Sciatic nerve (tissue), 2 donors: ENCODE results near the gene GANAB. TPM values are rescaled to one million over a fixed set of nuclear protein-coding genes. Genes with fewer than 3 reads are reported as not detected.

Experiments used
- ATAC-seq: fragments of 200-7000 bp; cut with Tn5 transposase; one replicate; pipeline ENCODE4 v1.9.1; 2020; ENCODE audit warnings: mild to moderate bottlenecking, moderate library complexity
- DNase-seq: peaks from one replicate; pipeline ENCODE4 v3.0.0-alpha.2; 2020; ENCODE audit warnings: low spot score
- intact Hi-C: fragments of 100-400 bp; cut with DNase I; formaldehyde crosslinking; loops from one replicate; pipeline ENCODE4 v1.14.2; 2022
- total RNA-seq: library from RNA; stranded (reverse); fragmentation: NEBNext Ultra II Directional; extraction: Animal tissue kit (Norgen Biotek cat#: 25700); gene quantifications from one replicate; pipeline ENCODE4 v1.2.1, GENCODE V29; 2021
- donor health status: DM: no; HTN: no; CAD: no.
- donor health status: DM: no; HTN: no; CAD: no.

Gene GANAB
- total RNA-seq, 1 donor from 2014 or later = 219 TPM

- no peak for ATAC-seq
- intact Hi-C loops = no loop called here
- no peak for DNase-seq
Measured at GRCh38 chr11:62605902-62606301, 40.5 kb downstream of the GANAB start.

GRCh38 chr11:62605467-62605866 is 40.9 kb downstream of the GANAB start:
- DNase-seq = no peak
- ATAC-seq = no peak
- intact Hi-C loops = no loop called here

GRCh38 chr11:62604460-62605120 is 41.8 kb downstream of the GANAB start:
- no peak for ATAC-seq
- intact Hi-C loops = no loop called here
- no peak for DNase-seq

GRCh38 chr11:62603776-62604299 is 42.6 kb downstream of the GANAB start:
- intact Hi-C loops = no loop called here
- ATAC-seq (no peak), DNase-seq (no peak)

- no peak for ATAC-seq
- no peak for DNase-seq
- intact Hi-C loops = no loop called here
Measured at GRCh38 chr11:62603072-62603408, 43.4 kb downstream of the GANAB start.

GRCh38 chr11:62602141-62603071 is 44.0 kb downstream of the GANAB start:
- ATAC-seq (peak; percentile 67), DNase-seq (peak; percentile 88)
- intact Hi-C loops = no loop called here

- ATAC-seq (peak; percentile 91), DNase-seq (peak; percentile 99)
- intact Hi-C loops = loop anchor here (1.0 kb wide), 1 partner anchor 95 kb away; no protein-coding TSS in a partner anchor
Measured at GRCh38 chr11:62601372-62602140, 44.9 kb downstream of the GANAB start, which contains the start of gene MTA2. Gene MTA2 (minus strand): TSS chr11:62601865. CDS start chr11:62601450, 415 bp downstream.

GRCh38 chr11:62601122-62601371 is 45.4 kb downstream of the GANAB start:
- intact Hi-C loops = loop anchor here (1.0 kb wide), 1 partner anchor 95 kb away; no protein-coding TSS in a partner anchor
- DNase-seq (no peak), ATAC-seq (no peak)

GRCh38 chr11:62600367-62601121 is 45.9 kb downstream of the GANAB start:
- intact Hi-C loops = loop anchor here (1.0 kb wide), 1 partner anchor 96 kb away; no protein-coding TSS in a partner anchor
- no peak for ATAC-seq
- no peak for DNase-seq

- ATAC-seq = no peak
- DNase-seq = no peak
- intact Hi-C loops = no loop called here
Measured at GRCh38 chr11:62599901-62600300, 46.5 kb downstream of the GANAB start.

- peak; percentile 97 for DNase-seq
- intact Hi-C loops = no loop called here
- ATAC-seq = peak; percentile 89
Measured at GRCh38 chr11:62599069-62599696, 47.2 kb downstream of the GANAB start.

- intact Hi-C loops = no loop called here
- DNase-seq (no peak), ATAC-seq (no peak)
Measured at GRCh38 chr11:62595124-62595523, 51.3 kb downstream of the GANAB start.

GRCh38 chr11:62593434-62594044 is 52.9 kb downstream of the GANAB start:
- DNase-seq = peak; percentile 89
- ATAC-seq = peak; percentile 37
- intact Hi-C loops = no loop called here

GRCh38 chr11:62592989-62593421 is 53.4 kb downstream of the GANAB start:
- DNase-seq (no peak), ATAC-seq (no peak)
- intact Hi-C loops = no loop called here

GRCh38 chr11:62592146-62592815 is 54.1 kb downstream of the GANAB start:
- DNase-seq = no peak
- intact Hi-C loops = no loop called here
- peak; percentile 13 for ATAC-seq

GRCh38 chr11:62591448-62592145 is 54.8 kb downstream of the GANAB start, which contains the start of gene TUT1:
Gene TUT1 (minus strand): TSS chr11:62591523. CDS start chr11:62591485, 38 bp downstream.
- intact Hi-C loops = no loop called here
- DNase-seq = peak; percentile 97
- peak; percentile 97 for ATAC-seq
